ENCODE data around the gene USF1. TPM values are rescaled to one million over a fixed set of nuclear protein-coding genes. Genes with fewer than 3 reads are reported as not detected.
A peak's percentile ranks its signal among the peaks of the same experiment; 100 is the strongest.
"Not testable (repeated sequence)": the region's sequence is repeated elsewhere in the genome, so short reads cannot be mapped to it uniquely, and the experiment has no call there.

The USF1 gene
- total RNA-seq, 1 experiment from 2014 or later, result 89.1 TPM

DNA sequence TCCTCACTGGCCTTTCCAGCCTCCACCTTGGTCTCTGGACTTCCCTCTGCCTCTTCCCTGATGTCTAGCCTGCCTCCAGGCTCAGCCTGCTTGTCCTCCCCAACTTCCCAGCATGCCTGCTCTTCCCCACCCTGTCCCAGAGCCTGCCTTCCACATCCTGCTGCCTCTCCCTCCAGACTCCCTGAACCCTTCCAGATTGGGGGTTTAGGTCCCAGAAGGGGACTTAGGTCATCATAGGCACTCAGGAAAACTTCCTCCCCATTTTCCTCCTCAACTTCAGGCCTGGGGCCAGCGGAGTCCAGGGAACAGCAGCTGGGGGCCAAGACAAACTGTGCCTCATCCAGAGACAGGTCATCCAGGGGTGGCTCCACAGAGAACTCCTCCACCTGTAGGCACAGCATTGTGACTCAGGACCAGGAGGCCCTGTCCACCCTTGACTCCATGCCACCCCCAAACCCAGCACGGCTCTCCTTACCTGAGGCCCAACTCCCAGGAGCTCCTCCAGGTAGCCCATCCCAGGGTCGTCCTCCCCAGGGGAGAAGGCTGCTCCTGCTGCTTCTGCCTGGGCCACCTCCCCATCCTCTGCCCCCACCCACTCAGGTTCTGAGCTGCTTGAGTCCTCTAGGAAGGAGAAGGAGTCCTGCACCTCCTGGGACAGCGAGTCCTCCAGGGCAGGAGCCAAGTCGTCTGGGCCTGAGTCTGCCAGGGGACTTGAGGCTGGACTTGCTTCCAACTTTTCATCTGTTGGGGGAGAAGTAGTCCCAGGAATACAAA is 3.4 kb upstream of the USF1 start:
- no peak for DNase-seq (ENCODE audit: low read depth)

DNA sequence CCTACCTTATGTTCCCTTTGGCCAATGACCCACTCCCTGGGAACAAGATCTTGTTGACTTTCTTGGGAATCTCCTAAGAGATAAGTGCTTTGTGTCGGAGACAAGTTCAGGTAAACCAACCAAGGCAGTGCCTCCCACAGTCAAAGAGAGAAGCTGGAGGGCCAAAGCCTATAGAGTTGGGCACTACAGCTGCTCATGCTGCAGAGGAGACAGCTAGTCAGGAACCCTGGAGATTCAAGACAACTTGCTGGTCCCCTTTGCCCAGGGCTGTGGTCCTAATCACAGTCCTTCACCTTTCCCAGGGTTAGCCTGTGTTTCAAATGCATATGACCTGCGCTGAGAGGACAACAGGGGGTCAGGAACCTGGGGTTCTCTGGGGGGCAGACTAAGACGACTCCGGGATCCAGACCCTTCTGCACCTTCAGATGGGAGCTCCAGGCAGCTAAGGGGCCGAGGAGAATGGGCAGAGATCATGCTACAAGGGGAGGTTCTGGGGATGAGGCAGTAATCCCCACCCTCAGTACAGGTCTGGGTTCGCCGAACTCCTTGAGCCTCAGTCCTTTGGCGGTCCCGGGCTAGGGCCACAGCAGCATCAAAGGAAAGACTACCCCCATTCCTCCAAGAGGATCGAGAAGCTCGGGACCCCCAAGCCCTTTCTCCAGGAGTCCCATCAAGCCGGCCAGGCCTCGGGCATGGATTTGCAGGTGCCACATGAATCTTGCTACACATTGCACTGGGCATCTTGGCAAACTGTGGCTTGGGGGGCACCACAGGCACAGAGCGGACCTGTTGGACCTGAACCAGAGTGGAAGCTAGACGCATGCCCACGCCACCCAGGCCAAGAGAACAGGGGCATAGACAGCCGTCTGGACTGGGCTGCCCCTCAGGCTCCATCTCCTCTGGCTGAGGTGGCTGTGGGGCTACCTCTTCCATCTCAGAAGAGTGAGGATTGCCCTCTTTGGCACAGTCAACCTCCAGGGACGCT is 2.0 kb upstream of the USF1 start:
- no peak for DNase-seq (ENCODE audit: low read depth)

DNA sequence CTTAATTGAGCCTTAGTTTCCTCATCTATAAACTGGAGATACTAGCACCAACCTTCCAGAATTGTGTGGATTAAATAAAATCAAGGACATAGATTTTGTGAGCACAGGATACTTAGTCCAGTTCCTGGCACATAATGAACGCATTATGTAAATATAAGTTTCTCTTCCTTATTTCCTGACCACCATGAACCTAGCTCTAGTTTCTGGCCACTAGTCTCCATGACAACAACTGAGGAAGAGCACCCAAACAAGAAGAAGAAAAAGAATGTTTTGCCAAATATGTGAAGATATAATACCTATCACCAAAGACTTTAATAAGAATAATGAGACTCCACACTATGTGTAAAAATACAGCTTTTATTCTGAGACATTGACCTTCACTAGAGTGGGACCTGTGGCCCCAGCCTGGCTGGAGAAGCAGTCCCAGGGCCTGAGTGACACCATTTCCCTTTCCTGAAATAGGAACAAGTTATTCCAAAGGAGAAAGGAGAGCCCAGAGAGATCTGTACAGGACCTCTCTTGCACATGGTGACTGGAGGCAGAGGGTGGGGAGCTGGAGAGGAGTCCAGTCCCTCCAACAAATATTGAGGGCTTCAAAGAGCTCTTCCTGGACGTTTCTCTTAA is 940 bp upstream of the USF1 start:
- no peak for DNase-seq (ENCODE audit: low read depth)

DNA sequence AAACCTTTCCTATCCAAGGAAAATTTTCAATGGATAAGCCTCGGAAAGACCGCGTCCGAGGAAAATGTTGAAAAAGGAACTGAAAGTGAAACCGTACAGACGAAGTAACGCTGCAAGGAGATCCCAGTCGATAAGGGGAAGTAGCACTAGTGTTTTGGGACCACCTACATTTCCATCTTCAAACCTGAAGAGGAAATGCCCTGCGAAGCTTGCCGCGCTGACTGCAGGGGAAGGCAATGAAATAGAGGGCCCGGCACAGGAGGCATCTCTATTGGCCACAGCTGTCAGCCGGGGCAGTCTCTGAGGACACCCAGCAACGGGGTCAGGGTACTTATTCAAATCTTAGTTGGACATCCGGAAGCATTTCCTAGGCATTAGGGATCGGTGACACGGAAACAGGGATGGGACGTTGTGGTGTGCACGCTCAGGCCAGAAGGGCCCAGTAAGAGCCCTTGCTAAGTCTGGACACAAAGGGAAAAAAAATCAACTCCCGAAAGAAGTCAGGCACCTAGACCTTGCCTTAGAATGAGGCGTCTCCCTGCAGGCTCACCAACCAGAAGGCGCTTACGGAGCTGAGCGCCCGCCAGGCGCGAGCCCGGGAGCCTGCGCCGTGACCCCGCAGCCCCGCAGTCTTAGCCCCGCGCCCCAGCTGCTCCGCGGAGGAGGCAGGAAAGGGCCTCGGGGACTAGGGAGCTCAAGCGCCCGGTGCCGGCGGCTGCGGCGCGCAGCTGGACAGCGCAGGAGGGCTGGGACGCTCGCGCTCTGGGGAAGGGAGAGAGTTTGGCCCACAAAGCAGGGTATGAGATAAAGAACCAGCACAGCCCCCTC is 655 bp downstream of the USF1 start:
- DNase-seq (ENCODE audit: low read depth), result peak; percentile 72

DNA sequence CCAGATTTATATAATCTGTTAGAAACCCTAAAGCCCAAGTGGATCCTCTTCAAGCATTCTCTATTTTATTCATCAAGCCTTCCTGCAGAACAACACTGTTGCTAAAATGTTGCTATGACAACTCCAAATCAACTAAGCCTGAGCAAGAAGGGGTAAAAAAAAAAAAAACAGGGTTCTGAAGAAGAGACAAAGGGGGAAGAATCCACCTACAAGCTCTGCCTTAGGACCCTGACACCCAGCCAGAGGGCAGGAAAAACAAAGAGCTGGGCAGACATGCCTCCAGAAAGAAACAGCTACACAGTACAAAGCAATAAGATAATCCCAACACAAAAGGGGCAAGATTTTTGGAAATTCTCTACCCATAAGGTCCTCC is 1.3 kb downstream of the USF1 start:
- DNase-seq (ENCODE audit: low read depth), result no peak

DNA sequence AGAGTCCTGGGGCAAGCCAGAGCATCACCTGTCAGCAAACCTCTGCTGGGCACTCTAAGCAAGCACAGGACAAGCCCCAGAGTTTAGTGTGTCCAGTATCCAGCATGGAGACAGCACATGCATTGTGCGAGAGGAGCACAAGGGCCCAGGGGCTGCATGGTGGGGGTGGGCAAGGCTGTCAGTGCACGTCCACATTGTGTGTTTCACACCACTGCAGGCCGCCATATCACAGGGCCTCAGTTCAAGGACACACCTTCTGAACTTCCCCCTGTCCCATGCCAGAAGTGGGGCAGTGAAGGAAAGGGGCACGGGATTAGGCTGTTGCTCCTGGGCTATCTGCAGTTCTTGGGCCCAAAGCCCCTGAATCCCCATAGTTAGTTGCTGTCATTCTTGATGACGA is 6.2 kb downstream of the USF1 start:
- no peak for DNase-seq (ENCODE audit: low read depth)

DNA sequence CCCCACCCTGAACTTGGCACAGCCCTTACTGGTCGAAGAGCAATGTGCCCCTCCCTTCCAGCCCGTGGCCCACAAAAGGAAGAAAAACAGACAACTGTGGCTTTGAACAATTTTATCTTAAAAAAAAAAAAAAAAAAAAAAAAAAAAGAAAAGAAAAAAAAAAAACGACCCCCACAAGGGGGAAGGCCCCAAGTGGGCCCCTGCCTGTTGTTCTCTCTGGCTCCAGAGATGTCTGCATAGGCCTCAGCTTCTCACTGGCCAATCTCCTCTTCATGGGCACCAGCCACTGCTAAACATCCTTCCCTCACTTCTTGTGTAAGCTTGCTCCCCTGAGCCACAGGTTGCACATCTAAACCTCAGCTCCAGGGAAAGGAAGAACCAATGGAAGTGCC is 6.6 kb downstream of the USF1 start:
- DNase-seq (ENCODE audit: low read depth), result no peak

DNA sequence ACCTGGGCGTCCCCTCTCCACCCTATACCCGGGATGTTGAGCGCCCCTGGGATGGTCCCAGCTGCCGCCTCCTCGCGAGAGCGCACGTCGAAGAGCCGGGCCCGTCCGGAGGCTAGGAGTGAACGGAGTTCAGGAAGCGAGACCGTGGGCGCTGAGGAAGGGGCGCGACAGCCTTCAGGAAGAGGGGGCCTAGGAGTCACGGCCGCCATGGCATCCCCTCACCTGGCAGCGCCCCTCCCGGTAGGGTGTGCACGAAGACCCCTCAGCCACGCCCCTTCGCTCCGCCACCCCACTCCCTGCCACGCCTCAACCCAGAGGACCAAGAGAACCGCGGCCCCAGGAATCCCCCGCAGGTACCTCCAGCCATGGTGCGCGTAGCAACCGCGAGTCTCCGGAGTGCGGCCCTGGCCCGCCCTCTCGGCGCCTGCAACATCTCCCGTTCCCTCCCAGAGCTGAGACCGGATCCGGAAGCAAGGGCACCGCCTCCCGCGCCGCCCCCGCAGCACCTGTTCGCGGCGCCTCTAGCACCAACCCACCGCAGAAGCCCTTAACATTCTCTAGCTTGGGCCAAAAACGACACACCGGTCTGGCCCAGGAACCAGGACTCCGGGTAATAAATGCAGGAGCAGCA is 7.1 kb downstream of the USF1 start, which contains the start of gene TSTD1:
TSS of gene TSTD1 (minus strand) at position 442 of the 631 bp plus-strand sequence. CDS start at position 367, 75 bp downstream.
- no peak for DNase-seq (ENCODE audit: low read depth)

DNA sequence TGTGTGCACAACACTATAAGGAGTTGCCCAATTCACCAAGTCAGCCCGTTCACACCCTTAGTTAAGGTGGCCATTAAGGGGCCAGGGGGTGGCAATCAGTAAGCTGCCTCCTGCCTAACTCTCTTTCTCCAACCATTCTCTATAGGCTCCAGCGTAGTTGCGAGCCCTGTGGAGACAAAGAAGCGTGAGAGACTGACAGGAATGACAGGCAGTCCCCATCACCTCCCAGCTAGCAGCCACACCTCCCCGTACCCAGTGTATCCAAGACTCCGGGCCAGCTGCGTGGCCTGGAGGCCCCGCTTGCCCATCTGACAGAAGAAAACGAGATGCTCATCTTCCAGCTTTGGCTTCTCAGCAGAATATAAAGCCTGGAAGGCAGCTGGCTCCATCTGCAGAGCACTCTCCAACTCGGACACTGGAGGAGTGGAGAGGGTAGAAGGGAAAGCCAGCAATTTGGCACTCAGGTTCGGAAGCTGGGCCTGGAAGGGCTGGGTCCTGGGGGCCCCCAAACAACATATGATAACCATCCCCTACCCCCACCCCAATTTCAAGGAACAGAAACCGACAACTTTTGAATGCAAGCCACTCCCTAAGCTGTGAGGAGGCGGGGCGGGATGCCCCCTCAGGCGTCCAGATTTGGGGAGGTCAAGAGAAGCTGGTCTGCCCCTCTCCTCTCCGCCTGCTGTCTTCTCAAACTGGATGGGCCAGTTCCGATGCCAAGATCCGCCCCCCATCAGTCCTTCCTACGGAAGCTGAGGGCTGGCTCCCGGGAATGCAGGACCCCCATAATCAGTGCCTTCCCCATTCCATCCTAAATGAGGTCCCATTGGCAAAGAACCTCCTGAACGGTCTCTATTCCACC is 7.9 kb downstream of the USF1 start:
- DNase-seq (ENCODE audit: low read depth), result no peak

DNA sequence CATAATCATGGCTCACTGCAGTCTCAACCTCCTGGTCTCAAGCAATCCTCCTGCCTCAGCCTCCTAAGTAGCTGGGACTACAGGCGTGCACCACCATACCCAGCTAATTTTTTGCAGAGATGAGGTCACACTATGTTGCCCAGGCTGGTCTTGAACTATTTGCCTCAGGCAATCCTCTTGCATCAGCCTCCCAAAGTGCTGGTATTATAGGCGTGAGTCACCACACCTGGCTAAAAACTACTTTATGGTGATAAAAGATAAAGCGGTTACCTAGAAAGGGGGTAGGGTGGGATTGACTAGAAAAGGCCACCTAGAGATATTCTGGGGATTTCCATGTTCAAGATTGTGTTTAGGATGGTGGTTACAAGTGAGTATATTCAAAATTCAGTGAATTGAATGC is 12.0 kb downstream of the USF1 start:
- peak; percentile 36 for DNase-seq (ENCODE audit: low read depth)

DNA sequence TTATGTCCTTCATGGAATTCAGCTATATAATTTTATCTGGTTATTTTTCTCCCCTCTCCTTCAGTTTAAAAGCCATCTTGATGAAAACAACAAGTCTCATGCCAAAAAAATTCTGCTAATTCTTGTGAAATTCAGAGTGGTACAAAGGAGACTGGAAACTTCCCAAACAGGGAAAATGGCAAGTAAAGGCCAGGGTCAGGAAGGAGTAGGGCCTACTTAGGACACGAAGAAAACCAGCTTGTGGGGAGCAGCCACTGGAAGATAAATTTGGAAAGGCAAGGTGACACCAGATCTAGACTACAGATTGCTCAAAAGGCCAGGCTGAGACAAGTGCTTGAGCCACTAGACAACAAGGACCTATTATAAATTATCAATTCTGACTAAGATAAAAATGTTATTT is 13.4 kb downstream of the USF1 start:
- no peak for DNase-seq (ENCODE audit: low read depth)

DNA sequence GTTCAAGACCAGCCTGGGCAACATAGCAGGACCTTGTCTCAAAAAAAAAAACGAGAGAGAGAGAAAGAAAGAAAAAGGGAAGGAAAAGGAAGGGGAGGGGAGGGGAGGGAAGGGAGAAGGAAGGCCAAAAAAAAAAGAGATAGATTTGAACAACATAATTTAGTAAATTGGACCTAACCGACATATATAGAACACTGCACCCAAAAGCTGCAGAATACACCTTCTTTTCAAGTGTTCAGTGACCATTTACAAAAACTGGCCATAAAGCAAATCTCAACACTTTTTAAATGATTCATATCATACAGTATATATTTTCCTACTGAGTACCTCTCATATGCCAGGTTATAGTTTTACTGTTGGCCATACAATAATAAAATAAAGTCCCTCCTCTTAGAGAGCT is 13.9 kb downstream of the USF1 start:
- no peak for DNase-seq (ENCODE audit: low read depth)

DNA sequence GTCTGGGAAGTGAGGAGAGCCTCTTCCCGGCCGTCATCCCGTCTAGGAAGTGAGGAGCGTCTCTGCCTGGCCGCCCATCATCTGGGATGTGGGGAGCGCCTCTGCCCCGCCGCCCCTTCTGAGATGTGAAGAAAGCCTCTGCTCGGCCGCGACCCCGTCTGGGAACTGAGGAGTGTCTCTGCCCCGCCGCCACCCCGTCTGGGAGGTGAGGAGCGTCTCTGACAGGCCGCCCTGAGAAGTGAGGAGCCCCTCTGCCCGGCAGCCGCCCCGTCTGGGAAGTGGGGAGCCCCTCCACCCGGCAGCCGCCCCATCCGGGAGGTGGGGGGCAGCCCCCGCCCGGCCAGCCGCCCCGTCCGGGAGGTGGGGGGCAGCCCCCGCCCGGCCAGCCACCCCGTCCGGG is 16.3 kb downstream of the USF1 start:
- not testable (repeated sequence) for DNase-seq (ENCODE audit: low read depth)

DNA sequence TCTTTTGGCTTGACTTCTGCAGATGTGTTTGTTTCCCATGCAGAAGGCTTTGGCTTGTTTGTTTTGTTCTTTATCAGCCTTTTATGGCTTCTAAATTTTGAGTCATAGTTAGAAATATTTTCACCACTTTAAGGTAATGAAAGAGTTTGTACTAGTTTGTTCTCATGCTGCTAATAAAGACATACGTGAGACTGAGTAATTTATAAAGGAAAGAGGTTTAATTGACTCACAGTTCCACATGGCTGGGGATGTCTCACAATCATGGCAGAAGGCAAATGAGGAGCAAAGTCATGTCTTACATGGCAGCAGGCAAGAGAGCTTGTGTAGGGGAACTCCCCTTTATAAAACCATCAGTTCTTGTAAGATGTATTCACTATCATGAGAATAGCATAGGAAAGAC is 18.8 kb downstream of the USF1 start:
- not testable (repeated sequence) for DNase-seq (ENCODE audit: low read depth)

DNA sequence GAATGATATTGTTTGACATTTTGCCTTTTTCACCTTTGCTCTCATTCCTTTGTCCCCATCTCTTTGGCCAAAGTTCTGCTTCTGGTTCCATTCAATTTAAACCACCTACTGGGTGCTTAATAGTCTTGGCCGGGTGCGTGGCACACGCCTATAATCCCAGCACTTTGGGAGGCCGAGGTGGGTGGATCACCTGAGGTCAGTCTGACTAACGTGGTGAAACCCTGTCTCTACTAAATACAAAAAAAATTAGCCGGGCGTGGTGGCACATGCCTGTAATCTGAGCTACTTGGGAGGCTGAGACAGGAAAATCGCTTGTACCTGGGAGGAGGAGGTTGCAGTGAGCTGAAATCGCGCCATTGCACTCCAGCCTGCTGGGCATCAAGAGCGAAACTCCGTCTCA is 23.3 kb downstream of the USF1 start:
- DNase-seq (ENCODE audit: low read depth), result not testable (repeated sequence)

DNA sequence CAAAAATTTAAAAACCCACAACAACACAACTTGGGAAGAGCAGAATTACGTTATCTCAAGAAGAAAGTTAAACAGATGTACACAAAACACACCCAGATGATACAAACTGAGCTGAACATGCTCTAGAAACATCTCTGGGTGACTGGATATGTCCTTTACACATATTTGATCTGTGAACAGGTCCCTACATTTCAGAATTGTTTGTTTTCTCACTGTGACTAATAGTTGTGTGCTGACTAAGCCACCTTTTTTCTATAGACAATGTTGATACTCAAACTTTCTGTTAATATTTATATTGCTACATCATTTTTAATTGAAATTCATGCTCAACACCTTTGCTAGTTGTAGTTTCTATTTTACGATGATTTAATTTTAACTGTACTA is 23.8 kb downstream of the USF1 start:
- DNase-seq (ENCODE audit: low read depth), result no peak

DNA sequence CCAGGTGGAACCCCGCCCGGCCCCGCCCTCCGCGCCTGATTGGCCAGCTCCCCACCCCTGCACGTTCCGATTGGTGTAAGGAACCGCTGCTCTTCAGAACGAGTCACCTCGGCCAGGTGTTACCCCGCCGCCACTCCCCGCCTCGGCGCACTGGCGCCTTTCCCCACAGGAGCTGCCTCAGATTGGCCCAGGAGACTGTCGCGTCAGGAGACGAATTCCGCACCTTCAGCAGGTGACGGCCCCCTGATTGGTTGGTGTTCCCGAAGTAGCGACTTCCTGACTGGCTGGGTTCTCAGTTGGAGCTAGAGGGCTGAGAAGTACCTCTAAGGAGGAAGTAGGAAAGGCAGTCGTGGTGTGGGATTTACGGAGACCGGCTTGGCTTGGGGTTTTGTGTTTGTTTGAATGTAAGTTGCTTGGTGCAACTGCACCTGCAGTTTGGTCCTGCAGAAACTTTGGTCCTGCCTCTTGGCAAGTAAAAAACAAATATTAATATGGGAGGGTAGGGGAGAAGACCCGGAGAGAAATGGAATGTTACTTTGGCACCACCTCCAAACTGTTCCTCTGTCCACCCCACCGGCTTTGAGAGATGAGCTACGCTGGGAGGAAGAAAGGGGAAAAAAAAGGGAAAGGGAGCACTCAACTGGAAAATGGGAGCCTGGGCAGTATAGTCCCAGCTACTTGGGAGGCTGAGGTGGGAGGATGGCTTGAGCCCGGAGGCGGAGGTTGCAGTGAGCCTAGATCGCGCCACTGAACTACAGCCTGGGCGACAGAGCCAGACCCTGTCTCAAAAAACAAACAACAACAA is 24.4 kb downstream of the USF1 start:
- peak; percentile 79 for DNase-seq (ENCODE audit: low read depth)

DNA sequence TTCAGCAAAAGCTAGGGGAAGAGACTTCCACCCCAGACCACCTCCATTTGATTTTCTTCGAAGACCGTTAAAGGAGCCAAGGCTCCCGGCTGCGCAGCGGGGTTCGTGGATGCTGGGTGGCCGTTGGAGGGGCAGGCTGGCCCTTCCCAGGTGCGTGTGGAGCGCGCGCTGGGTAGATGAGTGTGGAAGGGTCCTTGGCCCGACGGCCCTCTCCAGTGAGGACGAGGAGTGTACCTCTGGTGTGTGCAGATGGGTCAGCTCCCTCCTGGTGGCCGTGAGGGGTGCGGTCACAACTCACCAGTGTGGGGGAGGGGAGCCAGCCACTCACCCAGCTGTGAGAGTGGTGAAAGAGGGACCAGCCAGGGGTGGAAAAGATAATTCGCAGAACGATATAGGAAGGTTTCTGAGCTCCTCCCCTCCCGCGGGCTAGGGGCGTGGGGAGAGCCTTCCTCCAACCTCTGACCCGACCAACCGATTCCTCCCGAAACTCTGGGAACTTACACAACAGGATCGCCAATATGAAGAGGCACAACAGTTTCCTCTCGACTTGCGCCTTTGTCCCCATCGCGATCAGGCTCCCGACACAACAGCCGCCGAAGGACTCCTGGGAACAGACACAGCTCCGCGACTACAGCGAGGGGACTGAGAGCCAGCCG is 25.1 kb downstream of the USF1 start, which contains the start of gene F11R:
TSS of gene F11R (minus strand) at position 644 of the 656 bp plus-strand sequence. CDS start at position 565, 79 bp downstream.
- DNase-seq (ENCODE audit: low read depth), result peak; percentile 47
